Kidney (tissue), 14 donors: ENCODE results near the gene PITX1. TPM values are rescaled to one million over a fixed set of nuclear protein-coding genes. Genes with fewer than 3 reads are reported as not detected.
A peak's percentile ranks its signal among the peaks of the same experiment; 100 is the strongest.

ENCODE experiments used
- DNase-seq, 5 donors: peaks; one replicate each; pipeline ENCODE4 v3.0.0-alpha.2; 2013 to 2020
- FAIRE-seq: peaks from 2 replicates; lab custom pipeline; 2012; peaks lifted over from hg19 to GRCh38; lab: Jason Lieb, UNC
- H3K27ac ChIP-seq, 2 donors: one replicate each; pipeline ENCODE4 v1.7.0; 2013; ENCODE audit warnings: low read depth in 2 of 2, low read length in 2 of 2, inconsistent platforms in 1 of 2
- H3K27me3 ChIP-seq: one replicate; pipeline ENCODE4 v1.7.1; 2013; ENCODE audit warnings: low read length, inconsistent platforms; ENCODE audit not compliant: control insufficient read depth, insufficient read depth
- H3K36me3 ChIP-seq, 3 donors: one replicate each; pipeline versions ENCODE4 v1.7.0 to v1.7.1; 2013; ENCODE audit warnings: low read length in 3 of 3, control low read depth in 1 of 3, inconsistent platforms in 1 of 3; ENCODE audit not compliant: insufficient read depth in 3 of 3, control insufficient read depth in 2 of 3
- H3K4me1 ChIP-seq, 3 donors: one replicate each; pipeline versions ENCODE4 v1.7.0 to v1.7.1; 2013; ENCODE audit warnings: low read length in 3 of 3, inconsistent platforms in 1 of 3, low read depth in 1 of 3; ENCODE audit not compliant: control insufficient read depth in 2 of 3, insufficient read depth in 2 of 3
- H3K4me3 ChIP-seq, 3 donors: one replicate each; pipeline versions ENCODE4 v1.7.0 to v1.8.1; 2013; ENCODE audit warnings: low read length in 3 of 3, control low read depth in 1 of 3, inconsistent platforms in 1 of 3
- H3K9ac ChIP-seq, 3 donors: one replicate each; pipeline versions ENCODE4 v1.7.0 to v1.7.1; 2013; ENCODE audit warnings: low read length in 3 of 3, control low read depth in 1 of 3, inconsistent platforms in 1 of 3
- H3K9me3 ChIP-seq, 3 donors: one replicate each; pipeline versions ENCODE4 v1.7.0 to v1.7.1; 2013; ENCODE audit warnings: low read length in 3 of 3, control low read depth in 1 of 3, inconsistent platforms in 1 of 3; ENCODE audit not compliant: control insufficient read depth in 2 of 3, insufficient read depth in 1 of 3
- intact Hi-C: fragments of 100-400 bp; cut with DNase I; formaldehyde crosslinking; loops from one replicate; pipeline ENCODE4 v1.11.1; 2022
- polyA plus RNA-seq: library from polyadenylated mRNA; stranded (reverse); fragments of 350-450 nt; fragmentation: Illumina TruSeq; extraction: RNeasy Lipid Tissue Mini Kit (QIAGEN cat#74804); gene quantifications from one replicate; pipeline ENCODE4 v1.2.3, GENCODE V29; 2014; ENCODE audit warnings: low read depth, low replicate concordance; ENCODE audit not compliant: insufficient read depth
- total RNA-seq: library from RNA; stranded (reverse); fragmentation: NEBNext Ultra II Directional; extraction: Animal tissue kit (Norgen Biotek cat#: 25700); gene quantifications from one replicate; pipeline ENCODE4 v1.2.1, GENCODE V29; 2021
- TF ChIP-seq, protein P1 (sequence below): IDR thresholded peaks from 3 replicates; pipeline ENCODE4 v1.5.1; 2012; ENCODE audit warnings: mild to moderate bottlenecking, moderate library complexity, borderline replicate concordance; ENCODE audit not compliant: insufficient read depth; ENCODE audit errors: extremely low read depth
- donor health status: control.
- donor health status: control.
- donor health status: control.
- donor health status: control.
- donor health status: control.
- donor health status: DM: yes; HTN: yes; CAD: no.
- donor health status: Normal renal cell carcinoma (clear cell type).

PITX1 gene
- total and polyA plus RNA-seq, 2 donors from 2014 or later, result not detected

DNA sequence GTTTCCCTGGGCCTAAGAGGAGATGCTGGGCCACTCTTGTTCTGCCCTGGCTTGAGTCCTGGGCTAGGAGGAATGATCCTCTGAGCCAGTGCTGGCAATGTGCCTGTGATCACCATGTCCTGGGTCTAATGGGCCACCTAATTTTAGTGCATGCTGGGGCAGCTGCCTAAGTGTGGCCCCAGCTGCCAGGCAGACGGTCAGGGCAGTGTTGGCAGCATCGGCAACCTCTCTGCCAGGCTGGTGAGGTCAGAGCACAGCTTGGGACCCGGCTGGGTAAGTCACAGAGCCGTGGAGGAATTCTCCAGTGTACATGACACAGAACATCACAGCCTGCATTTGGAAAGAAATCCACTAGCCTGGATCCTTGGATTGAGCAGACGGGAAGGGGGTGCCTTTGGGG lies 21.4 kb upstream of the PITX1 start:
- Histone ChIP-seq H3K36me3 (no peaks in the 10 kb centered on the region), H3K27ac (no peak overlapping the region), H3K9ac (no peak overlapping the region), H3K4me3 (no peak overlapping the region), H3K27me3 (peaks cover 22% of the 10 kb centered on the region), H3K9me3 (no peaks in the 10 kb centered on the region), H3K4me1 (no peaks in the 10 kb centered on the region)
- DNase-seq, result peak in 1 of 5 donors; percentile 24
- FAIRE-seq, result no peak
- TF ChIP-seq, protein P1, sequence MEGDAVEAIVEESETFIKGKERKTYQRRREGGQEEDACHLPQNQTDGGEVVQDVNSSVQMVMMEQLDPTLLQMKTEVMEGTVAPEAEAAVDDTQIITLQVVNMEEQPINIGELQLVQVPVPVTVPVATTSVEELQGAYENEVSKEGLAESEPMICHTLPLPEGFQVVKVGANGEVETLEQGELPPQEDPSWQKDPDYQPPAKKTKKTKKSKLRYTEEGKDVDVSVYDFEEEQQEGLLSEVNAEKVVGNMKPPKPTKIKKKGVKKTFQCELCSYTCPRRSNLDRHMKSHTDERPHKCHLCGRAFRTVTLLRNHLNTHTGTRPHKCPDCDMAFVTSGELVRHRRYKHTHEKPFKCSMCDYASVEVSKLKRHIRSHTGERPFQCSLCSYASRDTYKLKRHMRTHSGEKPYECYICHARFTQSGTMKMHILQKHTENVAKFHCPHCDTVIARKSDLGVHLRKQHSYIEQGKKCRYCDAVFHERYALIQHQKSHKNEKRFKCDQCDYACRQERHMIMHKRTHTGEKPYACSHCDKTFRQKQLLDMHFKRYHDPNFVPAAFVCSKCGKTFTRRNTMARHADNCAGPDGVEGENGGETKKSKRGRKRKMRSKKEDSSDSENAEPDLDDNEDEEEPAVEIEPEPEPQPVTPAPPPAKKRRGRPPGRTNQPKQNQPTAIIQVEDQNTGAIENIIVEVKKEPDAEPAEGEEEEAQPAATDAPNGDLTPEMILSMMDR, result no peak
- intact Hi-C loops, result no loop called here

DNA sequence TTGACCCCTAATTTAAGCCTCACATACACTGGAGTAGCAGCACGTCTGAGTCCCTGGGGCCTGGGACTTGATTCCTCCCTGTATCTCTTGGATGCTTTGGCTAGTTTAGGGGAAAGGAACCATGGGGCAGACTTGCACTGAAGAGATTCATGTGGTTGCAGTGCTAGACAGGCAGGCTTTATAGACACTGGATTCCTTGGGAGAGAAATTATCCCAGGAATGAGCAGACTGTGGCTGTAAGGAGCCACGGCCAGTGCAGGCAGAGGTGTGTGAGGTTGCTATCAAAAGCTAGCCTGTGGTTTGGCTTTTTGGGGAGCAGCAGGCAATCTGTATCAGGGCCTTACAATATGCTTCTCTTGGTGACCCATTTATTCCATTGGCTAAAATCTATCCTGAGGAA lies 20.5 kb upstream of the PITX1 start:
- TF ChIP-seq, protein P1, result no peak
- no peak overlapping the region for H3K27ac ChIP-seq
- H3K9ac ChIP-seq, result no peak overlapping the region
- intact Hi-C loops, result no loop called here
- no peak for DNase-seq
- no peaks in the 10 kb centered on the region for H3K36me3 ChIP-seq
- no peaks in the 10 kb centered on the region for H3K4me1 ChIP-seq
- H3K9me3 ChIP-seq, result no peaks in the 10 kb centered on the region
- H3K27me3 ChIP-seq, result peaks cover 28% of the 10 kb centered on the region
- FAIRE-seq, result no peak
- no peak overlapping the region for H3K4me3 ChIP-seq

DNA sequence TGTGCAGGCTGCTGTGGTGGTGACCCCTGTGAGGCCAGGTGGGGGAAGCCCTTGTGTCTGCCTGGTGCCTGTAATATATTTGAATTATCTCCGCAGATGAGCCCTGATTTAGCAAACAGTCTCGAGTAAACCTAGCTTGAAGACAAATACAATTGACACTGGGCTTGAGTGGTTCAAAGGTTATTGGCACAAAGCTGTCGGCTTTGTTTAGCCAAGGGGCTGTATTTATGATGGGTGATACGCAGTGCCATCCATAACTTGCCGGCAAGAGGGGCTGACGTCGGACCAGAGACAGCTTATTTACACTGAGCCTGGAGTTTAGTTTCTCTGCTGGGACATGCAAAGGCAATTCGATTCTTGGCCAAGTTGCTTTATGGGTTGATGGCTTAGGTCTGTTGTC lies 20.0 kb upstream of the PITX1 start:
- FAIRE-seq (no peak), DNase-seq (no peak)
- Histone ChIP-seq H3K36me3 (no peaks in the 10 kb centered on the region), H3K4me3 (no peak overlapping the region), H3K4me1 (no peaks in the 10 kb centered on the region), H3K9me3 (no peaks in the 10 kb centered on the region), H3K9ac (no peak overlapping the region), H3K27ac (no peak overlapping the region), H3K27me3 (peaks cover 32% of the 10 kb centered on the region)
- intact Hi-C loops, result no loop called here
- TF ChIP-seq, protein P1, result no peak

DNA sequence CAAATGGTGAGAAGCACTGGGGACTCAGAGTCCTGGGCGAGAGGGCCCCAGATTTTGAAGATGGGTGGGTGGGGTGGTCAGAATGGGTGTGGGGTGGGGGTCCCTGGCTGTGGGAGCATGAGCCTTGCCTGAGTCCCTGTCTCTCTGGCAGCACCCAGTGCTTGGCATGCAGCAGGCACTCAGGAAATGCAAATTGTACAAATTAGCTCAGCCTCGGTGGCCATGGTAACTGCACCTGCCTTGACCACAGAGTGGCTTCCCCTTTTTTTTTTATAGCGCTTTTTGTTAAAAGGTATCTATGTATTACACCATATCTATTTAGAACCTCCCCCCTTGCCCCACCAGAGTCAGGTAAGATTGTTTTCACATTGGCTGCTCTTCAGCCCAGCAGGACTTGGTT lies 19.2 kb upstream of the PITX1 start:
- TF ChIP-seq, protein P1, result no peak
- FAIRE-seq (no peak), DNase-seq (peak in 1 of 5 donors; percentile 28)
- Histone ChIP-seq H3K4me1 (no peaks in the 10 kb centered on the region), H3K27me3 (peaks cover 34% of the 10 kb centered on the region), H3K9me3 (no peaks in the 10 kb centered on the region), H3K27ac (no peak overlapping the region), H3K9ac (no peak overlapping the region), H3K4me3 (no peak overlapping the region), H3K36me3 (no peaks in the 10 kb centered on the region)
- intact Hi-C loops, result no loop called here
